Brain microvascular endothelial cell (primary cell): ENCODE data around the gene PRPF38A.
A peak's percentile ranks its signal among the peaks of the same experiment; 100 is the strongest.

ENCODE experiments used
- DNase-seq: peaks from one replicate; pipeline ENCODE4 v3.0.0-alpha.2; 2020
- H3K27ac ChIP-seq: fragments of 250-450 bp; sonication (Bioruptor Pico); 2 replicates; pipeline ENCODE4 v1.5.1; 2020; ENCODE audit warnings: mild to moderate bottlenecking, moderate library complexity
- H3K27me3 ChIP-seq: fragments of 250-450 bp; sonication (Bioruptor Pico); replicated peaks from 2 replicates; pipeline ENCODE4 v1.5.1; 2020; ENCODE audit warnings: mild to moderate bottlenecking
- H3K36me3 ChIP-seq: fragments of 250-450 bp; sonication (Bioruptor Pico); replicated peaks from 2 replicates; pipeline ENCODE4 v1.5.1; 2020; ENCODE audit warnings: mild to moderate bottlenecking
- H3K4me3 ChIP-seq: 2 replicates; pipeline ENCODE4 v1.5.1; 2011; ENCODE audit warnings: low read depth, mild to moderate bottlenecking, control low read depth, low read length, moderate library complexity
- CTCF ChIP-seq: IDR thresholded peaks from 2 replicates; pipeline ENCODE4 v1.5.1; 2011; ENCODE audit warnings: low read depth, mild to moderate bottlenecking, moderate library complexity, low read length, control low read depth, inconsistent platforms; ENCODE audit errors: missing control alignments
- in situ Hi-C: cut with HindIII; loops from 2 replicates; pipeline ENCODE4 v1.10.0; 2017; ENCODE audit warnings: low sequenced_read_pairs, low pct_ligation_motif_present

PRPF38A gene

DNA sequence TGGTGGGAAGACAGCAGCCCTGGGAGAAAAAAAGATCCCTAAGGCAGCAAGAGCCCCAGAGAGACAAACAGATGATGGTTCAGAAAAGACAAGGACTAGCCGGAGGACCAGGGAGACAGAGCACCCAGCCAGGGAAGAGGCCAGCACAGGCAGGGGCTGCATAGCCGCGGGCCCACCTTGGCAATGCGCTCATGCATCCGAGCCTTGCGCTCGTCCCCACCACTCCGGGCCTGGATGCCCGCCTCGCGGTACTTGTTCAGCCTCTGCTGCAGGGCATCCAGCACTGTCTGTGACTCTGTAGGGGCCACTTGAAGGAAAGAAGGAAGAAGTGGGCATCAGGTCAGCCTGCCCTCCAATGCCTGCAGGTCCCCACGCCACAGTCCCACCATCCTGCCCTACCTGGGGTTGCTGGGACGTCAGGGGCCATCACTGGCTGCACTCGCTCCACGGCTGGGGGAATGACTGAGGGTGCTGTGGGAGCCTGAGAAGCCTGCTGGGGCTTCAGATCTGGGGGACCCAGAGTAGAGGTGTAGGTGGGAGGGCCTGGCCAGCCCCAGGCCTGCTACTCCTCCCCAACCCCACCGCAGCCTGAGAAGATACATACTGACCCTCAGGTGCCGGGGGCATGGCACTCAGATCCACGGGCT lies 45.4 kb upstream of the PRPF38A start:
- no peak for DNase-seq
- in situ Hi-C loops, result no loop called here
- H3K36me3 ChIP-seq, result peaks cover 86% of the 10 kb centered on the region
- no peaks in the 10 kb centered on the region for H3K27me3 ChIP-seq
- no peak overlapping the region for H3K4me3 ChIP-seq
- no peak for TF ChIP-seq CTCF
- no peak overlapping the region for H3K27ac ChIP-seq

- peaks cover 80% of the 10 kb centered on the region for H3K36me3 ChIP-seq
- no peak overlapping the region for H3K27ac ChIP-seq
- no peak for DNase-seq
- no peaks in the 10 kb centered on the region for H3K27me3 ChIP-seq
- peak; percentile 17 for TF ChIP-seq CTCF
- in situ Hi-C loops, result no loop called here
- H3K4me3 ChIP-seq, result no peak overlapping the region
These were observed 44.5 kb upstream of the PRPF38A start for GRCh38 chr1:52359676-52360594.

- TF ChIP-seq CTCF, result no peak
- Histone ChIP-seq H3K36me3 (peaks cover 73% of the 10 kb centered on the region), H3K4me3 (no peak overlapping the region), H3K27ac (no peak overlapping the region), H3K27me3 (no peaks in the 10 kb centered on the region)
- DNase-seq, result no peak
- in situ Hi-C loops, result no loop called here
These were observed 43.8 kb upstream of the PRPF38A start for GRCh38 chr1:52360595-52360968.

DNA sequence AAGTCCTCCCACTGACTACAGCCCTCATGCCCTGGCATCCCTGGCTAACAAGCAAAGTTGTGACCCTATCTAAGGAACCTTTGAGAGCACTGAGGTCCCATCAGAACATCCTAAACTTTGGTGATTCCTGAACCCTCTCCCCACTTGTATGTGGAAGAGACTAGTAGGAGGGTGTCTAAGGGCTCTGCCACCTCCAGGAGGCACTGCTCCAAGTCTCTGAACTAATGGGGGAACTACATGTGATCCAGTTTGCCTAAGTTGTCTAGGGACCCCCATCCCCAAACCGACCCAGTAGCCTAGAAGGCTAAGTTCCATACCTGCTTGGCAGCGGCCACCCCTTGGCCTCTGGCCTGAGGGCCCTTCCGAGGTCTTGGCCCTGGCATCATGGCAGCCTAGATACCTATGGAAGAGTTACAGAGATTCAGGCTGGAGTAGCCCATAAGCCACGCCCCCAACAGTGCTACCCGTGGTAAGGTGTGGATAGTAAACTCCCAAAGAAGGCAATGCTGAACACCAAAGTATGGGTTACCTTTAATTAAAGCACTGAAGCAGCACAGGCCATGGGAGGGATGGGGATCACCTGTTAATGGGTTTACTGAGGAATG lies 40.1 kb upstream of the PRPF38A start:
- Histone ChIP-seq H3K27me3 (no peaks in the 10 kb centered on the region), H3K36me3 (peaks cover 36% of the 10 kb centered on the region), H3K27ac (peak overlapping the region; percentile 75), H3K4me3 (peak overlapping the region; percentile 89)
- in situ Hi-C loops, result no loop called here
- no peak for DNase-seq
- TF ChIP-seq CTCF, result peak; percentile 12

DNA sequence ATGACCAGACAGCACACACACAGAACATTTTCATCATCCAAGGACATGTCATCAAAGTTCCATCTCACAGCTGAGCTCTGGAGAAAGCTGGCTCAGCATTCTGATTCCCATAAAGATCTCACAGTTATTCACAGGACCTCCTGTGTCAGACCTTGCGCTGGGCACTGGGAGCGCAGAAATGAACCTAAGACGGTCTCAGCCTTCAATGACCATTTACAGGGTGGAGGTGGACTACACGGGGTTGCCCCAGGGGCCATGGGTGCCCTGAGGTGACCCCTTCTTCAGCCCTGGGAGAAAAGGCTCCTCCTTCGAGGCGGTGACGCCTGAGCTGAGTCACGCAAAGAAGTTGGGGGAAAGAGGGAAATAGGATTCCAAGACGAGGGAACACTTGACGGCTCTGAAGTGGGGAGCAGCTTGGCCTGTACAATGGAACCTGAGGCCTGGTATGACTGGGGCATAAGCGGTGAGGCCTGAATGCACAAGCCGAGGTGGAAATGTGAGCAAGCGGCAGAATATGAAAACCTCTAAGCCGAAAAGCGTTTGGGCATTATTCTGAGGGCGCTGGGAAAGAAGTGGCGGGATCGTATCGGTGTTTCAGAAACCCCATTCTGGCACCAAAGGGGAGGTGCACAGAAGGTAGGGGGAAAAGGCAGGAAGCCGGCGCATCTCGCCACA lies 39.2 kb upstream of the PRPF38A start:
- Histone ChIP-seq H3K27me3 (no peaks in the 10 kb centered on the region), H3K36me3 (peaks cover 27% of the 10 kb centered on the region), H3K4me3 (peak overlapping the region; percentile 89), H3K27ac (peak overlapping the region; percentile 75)
- in situ Hi-C loops, result no loop called here
- TF ChIP-seq CTCF, result no peak
- peak; percentile 48 for DNase-seq
